Endothelial cell of hepatic sinusoid (primary cell): ENCODE data around the gene SBNO2.

ENCODE experiments used
- in situ Hi-C: cut with HindIII; loops from 2 replicates; pipeline ENCODE4 v1.10.0; 2017; ENCODE audit warnings: low sequenced_read_pairs

Gene SBNO2

DNA sequence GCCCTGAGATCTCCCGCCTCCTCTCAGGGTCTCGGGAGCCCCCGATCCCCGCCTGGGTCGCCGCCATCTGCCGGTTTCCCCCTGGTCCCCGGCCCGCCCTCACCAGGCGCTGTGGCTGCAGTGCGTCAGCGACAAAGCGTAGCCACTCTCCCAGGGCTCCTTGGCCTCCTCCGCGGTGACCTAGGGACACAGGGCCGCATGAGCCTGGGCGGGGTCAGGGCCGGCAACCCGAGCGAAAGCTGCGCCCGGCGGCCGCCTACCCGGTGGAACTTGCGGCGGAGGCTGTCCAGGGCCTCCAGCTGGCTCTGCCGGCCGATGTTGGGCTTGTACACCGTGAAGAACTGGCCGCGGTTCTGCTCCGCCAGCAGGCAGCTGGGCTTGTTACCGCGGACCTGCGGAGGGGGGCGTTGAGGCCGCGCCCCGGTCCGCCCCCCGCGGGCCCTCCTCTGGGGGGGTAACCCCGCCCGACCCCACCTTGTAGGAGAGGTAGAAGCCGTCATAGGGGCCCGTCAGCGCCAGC is 65.0 kb downstream of the SBNO2 start:
- in situ Hi-C loops, result no loop called here

DNA sequence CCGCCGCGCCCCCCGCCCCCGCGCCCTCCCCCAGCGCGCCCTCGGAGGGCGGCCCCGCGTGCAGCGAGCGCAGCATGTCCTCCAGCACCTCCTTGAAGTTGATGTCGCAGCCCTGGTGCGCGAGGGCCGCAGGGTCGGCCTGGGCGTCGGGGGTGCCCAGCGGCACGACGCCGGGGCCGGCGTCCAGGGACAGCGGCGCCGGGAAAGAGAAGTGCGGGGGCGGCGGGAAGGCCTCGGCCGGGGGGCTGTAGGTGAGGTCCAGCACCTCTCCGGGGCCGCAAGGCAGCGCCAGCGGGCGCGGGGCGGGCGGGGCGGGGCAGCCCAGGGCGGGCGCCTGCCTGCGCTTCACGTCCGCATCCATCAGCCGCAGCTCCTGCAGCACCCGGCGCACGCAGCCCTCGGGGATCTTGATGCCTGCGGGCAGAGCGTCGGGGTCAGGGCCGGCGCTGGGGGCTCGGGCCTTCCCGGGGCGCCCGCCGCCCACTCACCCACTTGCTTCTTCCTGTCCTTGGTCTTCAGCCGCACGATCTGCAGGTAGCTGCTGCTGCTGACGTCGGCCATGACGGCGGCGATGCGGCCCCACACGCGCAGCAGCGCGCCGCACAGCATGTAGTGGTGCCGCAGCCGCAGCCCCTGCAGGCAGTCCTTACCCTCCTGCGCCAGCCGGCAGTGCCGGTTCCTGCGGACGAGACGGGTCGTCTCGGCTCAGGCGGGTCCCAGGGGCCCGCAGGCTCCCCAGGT is 65.6 kb downstream of the SBNO2 start:
- in situ Hi-C loops, result no loop called here

DNA sequence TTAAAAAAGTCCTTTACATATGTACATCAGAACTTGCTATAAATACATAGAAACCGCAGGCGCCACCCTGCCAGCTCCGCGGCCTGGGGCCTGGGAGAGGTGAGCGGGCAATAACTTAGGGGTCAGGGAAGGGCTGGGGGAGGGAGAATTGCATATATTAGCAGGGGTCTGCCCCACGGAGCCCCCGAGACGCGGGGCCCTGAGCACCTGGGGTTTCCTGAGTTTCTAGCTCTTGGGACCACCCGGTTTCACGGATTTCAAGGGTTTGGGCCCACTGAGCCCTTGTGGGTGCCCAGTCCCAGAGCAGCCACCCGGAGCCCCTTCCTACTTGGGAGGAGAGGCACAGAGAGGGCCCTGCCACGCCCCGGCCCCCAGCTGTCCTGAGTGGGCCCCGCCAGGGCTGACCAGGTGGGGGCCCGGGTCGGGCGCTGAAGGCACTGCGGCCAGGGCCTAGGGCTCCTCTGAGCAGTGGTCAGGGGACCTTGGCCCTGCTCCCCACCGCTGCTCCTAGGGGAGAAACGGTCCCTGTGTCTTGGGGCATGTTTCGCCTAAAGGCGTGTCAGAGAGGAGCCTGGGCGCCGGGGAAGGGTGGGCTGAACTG is 66.3 kb downstream of the SBNO2 start:
- in situ Hi-C loops, result no loop called here

DNA sequence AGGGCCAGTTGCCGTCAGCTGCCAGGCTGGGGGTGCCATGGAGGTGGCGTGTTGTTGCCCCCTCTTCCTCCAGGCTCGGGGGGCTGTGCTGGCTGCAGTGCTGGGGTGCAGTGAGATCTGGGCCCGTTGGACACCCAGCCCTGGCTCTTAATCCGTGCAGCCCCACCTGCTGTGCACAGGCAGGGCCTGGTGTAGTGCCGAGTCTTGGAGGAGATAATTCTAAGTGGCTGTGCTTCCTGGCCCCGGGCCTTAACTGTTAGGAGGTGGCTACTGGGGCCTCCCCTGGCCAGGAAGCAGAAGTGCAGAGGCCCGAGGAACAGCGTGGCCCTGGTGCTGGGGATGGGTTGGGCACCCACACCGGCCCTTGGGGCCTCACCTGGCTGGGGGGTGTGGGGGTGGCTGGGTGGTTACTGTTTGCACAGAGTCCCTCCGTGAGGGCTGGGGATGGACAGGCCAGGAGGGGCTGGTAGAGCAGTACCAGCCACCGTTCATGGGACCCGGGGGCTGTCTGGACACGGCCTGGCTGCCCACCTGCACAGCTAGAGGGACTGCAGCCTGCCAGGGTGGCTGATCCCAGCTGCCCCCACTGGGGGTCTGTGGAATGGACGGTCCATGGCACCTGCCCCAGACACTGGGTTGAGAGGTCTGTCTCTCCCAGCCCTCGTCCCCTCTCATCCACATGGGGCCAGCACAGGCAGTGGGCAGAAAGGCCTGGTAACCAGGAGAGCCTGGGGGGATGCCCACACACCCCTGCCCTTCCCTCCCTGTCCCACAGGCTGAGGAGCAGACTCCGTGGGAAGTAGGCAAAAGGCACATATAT is 67.0 kb downstream of the SBNO2 start:
- in situ Hi-C loops, result no loop called here

DNA sequence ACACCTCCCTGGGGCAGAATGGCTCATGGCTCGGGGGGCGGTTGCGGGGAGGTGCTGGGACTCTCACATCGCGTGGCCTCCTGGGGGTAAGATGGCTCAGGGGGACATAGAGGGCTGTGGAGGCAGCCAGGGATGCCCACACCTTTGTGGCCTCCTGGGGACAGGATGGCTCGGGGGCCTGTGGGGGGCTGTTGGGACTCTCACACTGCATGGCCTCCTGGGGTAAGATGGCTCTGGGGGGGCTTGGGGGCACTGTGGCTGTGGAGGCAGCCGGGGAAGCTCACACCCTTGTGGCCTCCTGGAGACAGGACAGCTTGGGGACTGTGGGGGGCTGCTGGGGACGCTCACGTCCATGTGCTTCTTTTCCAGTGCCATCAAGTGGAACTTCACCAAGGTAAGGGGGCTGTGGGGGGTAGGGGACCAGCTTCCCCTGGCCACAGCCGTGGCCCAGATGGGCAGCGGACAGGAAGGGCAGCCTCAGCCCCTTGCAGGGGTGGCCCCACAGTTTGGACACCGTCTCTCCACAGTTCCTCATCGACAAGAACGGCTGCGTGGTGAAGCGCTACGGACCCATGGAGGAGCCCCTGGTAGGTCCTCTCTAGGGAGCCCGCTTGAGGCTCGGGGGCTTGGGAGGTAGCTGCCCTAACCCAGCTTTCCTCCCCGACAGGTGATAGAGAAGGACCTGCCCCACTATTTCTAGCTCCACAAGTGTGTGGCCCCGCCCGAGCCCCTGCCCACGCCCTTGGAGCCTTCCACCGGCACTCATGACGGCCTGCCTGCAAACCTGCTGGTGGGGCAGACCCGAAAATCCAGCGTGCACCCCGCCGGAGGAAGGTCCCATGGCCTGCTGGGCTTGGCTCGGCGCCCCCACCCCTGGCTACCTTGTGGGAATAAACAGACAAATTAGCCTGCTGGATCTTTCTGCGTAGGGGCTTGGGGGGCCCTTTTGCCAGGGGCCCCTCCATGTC is 67.9 kb downstream of the SBNO2 start:
- in situ Hi-C loops, result no loop called here

DNA sequence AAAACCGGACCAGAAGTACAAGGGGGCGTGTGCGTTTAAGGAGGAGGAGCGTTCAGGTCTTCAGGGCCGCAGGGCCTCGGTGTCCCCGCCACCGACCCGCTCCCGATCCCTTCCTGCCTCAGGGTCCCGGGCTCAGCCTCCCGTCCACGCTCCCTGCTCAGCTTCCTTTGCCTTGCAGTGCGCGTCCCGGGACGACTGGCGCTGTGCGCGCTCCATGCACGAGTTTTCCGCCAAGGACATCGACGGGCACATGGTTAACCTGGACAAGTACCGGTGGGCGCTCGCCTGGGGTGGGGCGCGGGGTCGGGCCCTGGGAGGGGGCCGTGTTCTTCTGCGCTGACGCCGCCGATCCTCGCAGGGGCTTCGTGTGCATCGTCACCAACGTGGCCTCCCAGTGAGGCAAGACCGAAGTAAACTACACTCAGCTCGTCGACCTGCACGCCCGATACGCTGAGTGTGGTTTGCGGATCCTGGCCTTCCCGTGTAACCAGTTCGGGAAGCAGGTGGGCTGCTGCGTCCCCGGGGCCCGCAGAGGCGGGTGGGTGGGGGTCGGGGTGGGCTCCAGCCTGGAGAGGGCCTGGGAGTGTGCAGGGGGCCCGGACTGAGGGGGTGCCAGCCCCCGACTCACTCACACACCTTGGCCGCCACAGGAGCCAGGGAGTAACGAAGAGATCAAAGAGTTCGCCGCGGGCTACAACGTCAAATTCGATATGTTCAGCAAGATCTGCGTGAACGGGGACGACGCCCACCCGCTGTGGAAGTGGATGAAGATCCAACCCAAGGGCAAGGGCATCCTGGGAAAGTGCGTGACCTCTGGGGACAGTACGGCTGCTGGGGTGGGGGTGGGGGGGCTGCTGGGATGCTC is 68.8 kb downstream of the SBNO2 start:
- in situ Hi-C loops, result no loop called here

DNA sequence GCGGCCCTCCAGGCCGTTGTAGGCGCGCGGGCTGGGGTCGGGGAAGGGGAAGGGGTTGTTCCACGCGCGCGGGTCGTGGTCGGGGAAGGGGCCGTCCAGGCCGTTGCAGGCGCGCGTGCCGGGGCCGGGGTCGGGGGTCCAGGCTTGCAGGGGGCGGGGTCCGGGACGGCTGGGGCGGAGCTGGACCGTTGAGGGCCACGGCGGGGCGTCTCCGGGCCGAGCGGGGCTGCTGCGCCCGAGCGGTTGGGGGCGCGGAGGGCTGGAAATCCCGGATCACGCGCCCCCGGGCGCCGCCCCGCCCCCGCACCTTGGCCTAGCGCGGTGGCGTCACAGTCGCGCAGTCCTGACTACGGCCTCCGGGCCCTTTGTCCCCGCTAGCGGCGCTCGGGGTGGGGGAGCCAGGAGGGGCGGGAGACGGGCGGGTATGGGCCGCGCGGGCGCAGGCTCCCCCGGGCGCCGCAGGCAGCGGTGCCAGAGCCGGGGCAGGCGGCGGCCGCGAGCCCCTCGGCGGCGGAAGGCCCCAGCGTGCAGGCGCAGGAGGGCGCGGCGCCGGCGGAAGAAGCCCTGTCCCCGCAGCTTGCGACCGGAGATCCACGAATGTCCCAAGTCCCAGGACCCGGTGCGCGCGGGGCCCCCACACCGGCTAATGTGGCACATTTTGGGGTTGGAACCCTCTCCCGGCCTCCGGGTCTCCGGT is 69.6 kb downstream of the SBNO2 start:
- in situ Hi-C loops, result no loop called here

DNA sequence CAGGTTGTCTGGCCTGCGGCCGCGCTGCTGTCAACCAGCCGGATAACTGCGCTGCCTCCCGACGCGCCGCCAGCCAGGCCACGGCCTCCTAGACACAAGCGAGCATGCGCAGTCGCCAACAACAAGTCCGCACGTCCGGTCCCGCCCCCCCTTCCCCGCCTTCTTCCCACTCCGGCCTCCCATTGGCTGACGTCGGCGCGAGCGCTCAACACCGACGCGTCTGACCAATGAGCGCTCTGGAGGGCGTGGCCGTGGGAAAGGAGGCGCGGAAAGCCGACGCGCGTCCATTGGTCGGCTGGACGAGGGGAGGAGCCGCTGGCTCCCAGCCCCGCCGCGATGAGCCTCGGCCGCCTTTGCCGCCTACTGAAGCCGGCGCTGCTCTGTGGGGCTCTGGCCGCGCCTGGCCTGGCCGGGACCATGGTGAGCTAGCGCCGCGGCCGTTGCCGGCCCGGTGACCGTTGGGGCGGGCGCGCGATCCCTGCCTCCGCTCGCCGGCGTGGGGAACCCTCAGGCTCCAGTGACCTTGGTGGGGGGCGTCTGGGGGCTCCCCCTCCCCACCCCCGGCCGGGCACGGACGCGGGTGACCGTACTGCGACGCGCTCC is 70.3 kb downstream of the SBNO2 start, which contains the start of gene GPX4:
Gene GPX4 (plus strand): TSS at position 287 of the 603 bp plus-strand sequence. CDS start 50 bp downstream, at position 337.
- in situ Hi-C loops, result no loop called here

DNA sequence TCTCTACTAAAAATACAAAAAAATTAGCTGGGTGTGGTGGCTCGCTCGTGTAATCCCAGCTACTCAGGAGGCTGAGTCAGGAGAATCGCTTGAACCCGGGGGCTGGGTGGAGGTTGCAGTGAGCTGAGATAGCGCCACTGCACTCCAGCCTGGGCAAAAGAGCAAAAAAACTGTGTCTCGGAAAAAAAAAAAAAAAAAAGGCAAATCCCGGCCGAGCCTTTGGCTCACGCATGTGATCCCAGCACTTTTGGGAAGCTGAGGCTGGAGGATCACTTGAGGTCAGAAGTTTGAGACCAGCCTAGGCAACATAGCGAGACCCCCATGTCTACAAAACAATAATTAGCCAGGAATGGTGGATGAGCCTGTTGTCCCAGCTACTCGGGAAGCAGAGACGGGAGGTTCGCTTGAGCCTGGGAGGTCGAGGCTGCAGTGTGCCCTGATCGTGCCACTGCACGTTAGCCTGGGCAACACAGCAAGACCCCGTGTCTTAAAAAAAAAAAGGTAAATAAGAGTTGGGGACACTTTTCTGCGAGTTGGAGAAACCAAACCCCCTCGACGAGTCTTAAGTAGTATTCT is 70.8 kb downstream of the SBNO2 start:
- in situ Hi-C loops, result no loop called here

DNA sequence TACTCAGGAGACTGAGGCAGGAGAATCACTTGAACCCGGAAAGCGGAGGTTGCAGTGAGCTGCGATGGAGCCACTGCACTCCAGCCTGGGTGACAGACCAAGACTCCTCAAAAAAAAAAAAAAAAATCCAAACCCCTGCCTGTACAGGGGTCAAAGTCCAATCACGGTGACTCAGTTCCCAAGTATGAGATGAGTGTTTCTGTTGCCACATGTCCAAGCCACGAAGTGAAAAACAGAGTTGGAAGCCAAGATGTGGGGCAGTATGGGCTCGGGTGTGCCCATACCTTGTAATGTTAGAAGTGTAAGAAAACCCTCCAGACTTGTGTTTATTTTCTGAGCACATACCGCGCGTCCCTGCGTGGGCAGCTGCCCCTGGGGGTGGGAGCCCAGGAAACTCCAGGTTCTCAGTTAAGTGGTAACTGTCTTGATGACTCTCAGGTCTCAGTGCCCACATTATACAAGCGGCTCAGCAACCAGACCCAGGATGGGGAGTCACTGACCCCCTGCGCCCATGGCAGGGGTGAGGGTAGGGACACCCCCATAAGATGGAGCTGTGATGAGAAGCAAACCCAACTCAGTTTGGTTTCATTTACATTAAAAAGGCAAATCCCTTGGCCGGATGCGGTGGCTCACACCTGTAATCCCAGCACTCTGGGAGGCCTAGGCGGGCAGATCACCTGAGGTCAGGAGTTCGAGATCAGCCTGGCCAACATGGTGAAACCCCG is 71.5 kb downstream of the SBNO2 start:
- in situ Hi-C loops, result no loop called here

DNA sequence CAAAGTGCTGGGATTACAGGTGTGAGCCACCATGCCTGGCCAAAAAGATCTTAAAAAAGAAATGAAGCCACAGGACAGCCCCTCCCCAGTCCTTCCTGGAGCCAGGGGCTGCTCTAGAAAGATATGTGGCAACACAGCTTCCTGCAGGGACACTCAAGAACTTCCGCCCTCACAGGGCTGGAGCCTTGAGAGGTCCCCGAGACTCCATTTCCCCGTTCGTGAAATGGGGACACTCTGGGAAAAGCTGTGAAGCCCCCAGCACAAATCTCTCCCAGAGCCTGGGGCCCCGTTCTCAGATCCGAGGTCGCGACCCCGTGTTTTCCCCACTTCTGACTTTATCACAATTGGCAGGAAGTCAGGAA is 72.8 kb downstream of the SBNO2 start:
- in situ Hi-C loops, result no loop called here

DNA sequence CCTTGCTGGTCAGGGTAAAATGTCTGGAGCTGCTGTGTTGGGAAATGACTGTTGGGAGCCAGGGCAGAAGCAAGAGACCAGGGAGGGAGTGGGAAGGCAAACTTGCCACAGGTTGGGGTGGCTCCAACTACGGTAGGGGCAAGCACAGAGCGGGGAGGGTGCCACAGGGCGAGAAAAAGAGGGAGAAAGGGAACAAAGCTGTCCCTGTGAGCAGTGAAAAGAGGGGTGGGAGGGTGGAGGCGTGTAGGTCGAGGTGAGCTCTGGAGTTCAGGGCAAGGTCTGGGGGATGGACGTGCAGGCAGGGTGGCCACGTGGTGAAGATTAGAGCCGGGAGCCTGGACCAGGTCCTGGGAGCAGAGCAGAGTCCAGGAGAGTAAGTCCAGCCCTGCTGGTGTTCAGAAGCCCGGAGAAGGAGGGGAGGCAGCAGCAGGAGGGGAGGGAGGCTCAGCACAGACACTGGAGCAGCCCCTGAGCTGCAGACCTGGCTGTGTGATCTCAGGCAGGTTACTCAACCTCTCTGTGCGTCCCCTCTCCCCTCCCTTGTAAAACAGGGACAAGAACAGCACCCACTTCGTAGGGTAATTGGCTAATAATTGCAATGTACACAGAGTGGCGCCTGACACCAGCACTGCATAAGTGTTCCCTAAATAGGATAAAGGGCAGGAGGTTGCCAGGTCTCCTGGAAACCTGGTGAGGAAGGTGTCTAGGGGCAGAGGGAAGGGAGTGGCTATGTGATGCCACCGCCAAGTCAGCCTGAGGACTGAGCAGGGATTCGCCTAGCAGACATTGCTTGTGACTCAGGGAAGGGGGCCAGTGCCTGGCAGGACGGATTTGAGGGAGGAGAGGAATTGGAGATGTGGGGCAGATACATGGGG is 75.7 kb downstream of the SBNO2 start:
- in situ Hi-C loops, result no loop called here

DNA sequence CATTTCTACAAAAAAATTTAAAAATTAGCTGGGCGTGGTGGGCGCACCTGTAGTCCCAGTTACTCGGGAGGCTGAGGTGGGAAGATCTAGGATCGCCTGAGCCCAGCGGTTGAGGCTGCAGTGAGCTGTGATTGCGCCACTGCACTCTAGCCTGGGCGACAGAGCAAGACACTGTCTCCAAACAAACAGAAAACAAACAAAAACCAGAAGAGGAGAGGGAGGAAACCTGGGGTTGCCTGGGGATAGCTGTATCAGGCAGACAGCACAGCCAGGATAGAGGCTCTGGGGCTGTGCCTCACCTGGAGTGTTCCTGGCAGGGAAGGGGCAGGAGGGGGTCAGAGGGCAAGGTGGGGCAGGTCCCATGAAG is 76.3 kb downstream of the SBNO2 start:
- in situ Hi-C loops, result no loop called here

DNA sequence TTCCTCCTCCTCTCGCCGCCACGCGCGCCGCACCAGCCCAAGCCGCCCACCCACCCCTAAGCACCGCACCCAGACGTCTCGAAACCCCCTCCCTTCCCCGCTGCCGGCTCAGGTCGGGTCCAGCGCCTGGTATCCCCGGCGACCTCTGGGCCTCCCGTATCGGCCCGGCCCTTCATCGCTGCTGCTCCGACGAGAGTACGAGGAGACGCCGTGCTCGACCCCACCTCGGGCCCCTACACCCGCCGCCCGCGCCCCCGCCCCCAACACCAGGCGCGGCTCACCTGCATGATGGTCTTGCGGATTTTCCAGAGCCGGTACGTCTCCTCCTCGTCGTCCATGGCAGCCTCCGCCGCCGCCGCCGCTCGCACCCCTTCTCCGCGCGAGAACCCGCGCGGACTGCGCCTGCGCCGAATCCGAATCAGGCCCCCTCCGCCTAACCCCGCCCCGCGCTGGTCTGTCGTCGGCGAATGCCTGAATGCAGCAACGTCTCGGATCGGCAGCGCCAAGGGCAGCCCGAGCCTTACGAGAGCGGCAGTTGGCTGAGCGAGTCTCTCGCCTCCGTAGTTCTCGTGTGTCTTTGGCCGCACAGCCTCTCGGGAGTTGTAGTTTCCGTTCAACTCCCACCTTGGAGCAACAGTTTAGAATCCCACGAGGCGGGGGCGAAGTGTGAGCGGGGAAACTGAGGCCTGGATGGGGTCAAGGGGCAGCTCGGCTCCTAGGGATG is 78.9 kb downstream of the SBNO2 start, which contains the start of gene POLR2E:
Gene POLR2E (minus strand): TSS at position 398 of the 724 bp plus-strand sequence. CDS start 60 bp downstream, at position 338.
- in situ Hi-C loops, result no loop called here

DNA sequence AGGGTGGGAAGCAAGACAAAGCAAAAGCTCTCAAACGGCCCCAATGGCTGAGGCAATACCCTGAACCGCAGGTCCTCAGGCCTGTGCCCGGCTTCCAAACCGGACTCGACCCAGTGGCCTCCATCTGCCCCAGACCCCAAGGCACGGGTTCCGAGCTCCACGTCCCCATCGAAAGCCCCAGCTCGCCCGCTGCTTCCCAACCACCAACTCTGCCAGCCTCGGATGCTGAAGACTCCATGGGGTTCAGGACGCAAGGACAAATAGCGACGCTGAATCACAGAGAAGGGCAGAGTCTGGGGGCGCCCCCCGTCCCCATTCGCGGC is 79.5 kb downstream of the SBNO2 start:
- in situ Hi-C loops, result no loop called here
